ENCODE measurements around the gene IRF8.

The IRF8 gene

GRCh38 chr16:85919271-85920267 is 20.6 kb downstream of the IRF8 start:
- no peak overlapping the region for H3K4me3 ChIP-seq (ENCODE audit: low read length)
- no peak for TF ChIP-seq CTCF (conservative IDR thresholded peaks at IDR 0.05; ENCODE audit: low read length)
- DNase-seq (ENCODE audit: low read depth): no peak

- no peak for DNase-seq (ENCODE audit: low read depth)
- TF ChIP-seq CTCF (conservative IDR thresholded peaks at IDR 0.05; ENCODE audit: low read length): no peak
- H3K4me3 ChIP-seq (ENCODE audit: low read length): no peak overlapping the region
Observed at GRCh38 chr16:85921026-85921425, 22.1 kb downstream of the IRF8 start.

GRCh38 chr16:85923153-85924021 is 24.4 kb downstream of the IRF8 start:
- DNase-seq (ENCODE audit: low read depth): no peak
- TF ChIP-seq CTCF (conservative IDR thresholded peaks at IDR 0.05; ENCODE audit: low read length): no peak
- H3K4me3 ChIP-seq (ENCODE audit: low read length): no peak overlapping the region

GRCh38 chr16:85924675-85925074 is 25.7 kb downstream of the IRF8 start:
- no peak overlapping the region for H3K4me3 ChIP-seq (ENCODE audit: low read length)
- DNase-seq (ENCODE audit: low read depth): peak; percentile 9
- no peak for TF ChIP-seq CTCF (conservative IDR thresholded peaks at IDR 0.05; ENCODE audit: low read length)

GRCh38 chr16:85926370-85926769 is 27.4 kb downstream of the IRF8 start:
- DNase-seq (ENCODE audit: low read depth): no peak
- no peak for TF ChIP-seq CTCF (conservative IDR thresholded peaks at IDR 0.05; ENCODE audit: low read length)
- no peak overlapping the region for H3K4me3 ChIP-seq (ENCODE audit: low read length)

- TF ChIP-seq CTCF (conservative IDR thresholded peaks at IDR 0.05; ENCODE audit: low read length): no peak
- no peak for DNase-seq (ENCODE audit: low read depth)
- no peak overlapping the region for H3K4me3 ChIP-seq (ENCODE audit: low read length)
Observed at GRCh38 chr16:85927371-85927770, 28.4 kb downstream of the IRF8 start.

All from AG10803 (cell line).